Measurements from ENCODE around the gene CDK11A. TPM values are rescaled to one million over a fixed set of nuclear protein-coding genes. Genes with fewer than 3 reads are reported as not detected.
"Not testable (repeated sequence)": the region's sequence is repeated elsewhere in the genome, so short reads cannot be mapped to it uniquely, and the experiment has no call there.

Gene CDK11A
- total RNA-seq, 2 donors from 2014 or later = 56.3 to 56.7 TPM

DNA sequence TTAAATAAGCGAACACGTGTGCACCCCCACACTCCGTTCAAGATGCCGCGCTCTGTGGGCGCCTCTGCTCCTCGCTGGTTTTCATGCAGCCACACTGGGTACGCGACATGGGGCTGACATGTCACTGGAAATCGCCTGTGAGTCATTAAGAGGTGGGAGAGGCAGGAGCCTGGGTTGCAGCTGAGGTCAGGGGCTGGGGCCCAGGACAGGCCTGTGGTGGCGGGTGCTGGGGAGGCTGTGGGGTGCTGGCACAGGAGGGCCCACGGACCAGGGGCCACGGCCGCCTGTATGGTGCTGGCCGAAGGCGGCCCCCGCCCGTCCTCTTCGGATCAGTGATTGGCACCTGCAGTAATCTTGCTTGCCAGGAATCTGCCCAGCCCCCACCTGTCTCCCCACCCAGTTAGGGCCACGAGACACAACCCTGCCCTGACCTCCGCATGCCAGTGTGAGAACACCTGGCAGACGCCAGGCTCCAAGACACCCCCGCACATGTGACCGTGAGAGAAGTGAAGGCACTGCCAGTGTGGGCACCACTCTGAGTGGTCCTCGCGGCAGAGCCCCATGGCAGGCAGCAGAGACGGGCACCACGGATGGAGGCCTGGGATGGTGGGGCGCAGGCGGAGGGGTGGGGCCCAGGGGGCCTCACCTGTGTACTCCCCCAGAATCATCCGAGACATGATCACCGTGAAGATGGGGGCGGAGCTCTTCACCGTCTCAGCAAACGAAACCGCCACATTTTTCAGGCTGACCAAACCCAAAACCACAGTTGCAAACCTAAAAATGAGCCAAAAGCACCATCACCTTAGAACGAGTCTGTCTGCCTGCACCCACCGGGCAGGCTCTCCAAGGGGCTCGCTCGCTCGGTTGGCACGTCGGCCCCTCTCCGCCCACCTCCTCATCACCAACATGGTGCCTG lies 13.8 kb upstream of the CDK11A start:
- H3K27me3 ChIP-seq (replicated peaks; ENCODE audit: insufficient read depth); H3K9me3 ChIP-seq; H3K4me3 ChIP-seq; DNase-seq (ENCODE audit: low spot score); H3K27ac ChIP-seq; H3K36me3 ChIP-seq; ATAC-seq (ENCODE audit: insufficient number of reproducible peaks, low FRiP score, low read depth); H3K4me1 ChIP-seq (ENCODE audit: control insufficient read depth in 1 of 2, low read depth in 2 of 2): not testable (repeated sequence)

DNA sequence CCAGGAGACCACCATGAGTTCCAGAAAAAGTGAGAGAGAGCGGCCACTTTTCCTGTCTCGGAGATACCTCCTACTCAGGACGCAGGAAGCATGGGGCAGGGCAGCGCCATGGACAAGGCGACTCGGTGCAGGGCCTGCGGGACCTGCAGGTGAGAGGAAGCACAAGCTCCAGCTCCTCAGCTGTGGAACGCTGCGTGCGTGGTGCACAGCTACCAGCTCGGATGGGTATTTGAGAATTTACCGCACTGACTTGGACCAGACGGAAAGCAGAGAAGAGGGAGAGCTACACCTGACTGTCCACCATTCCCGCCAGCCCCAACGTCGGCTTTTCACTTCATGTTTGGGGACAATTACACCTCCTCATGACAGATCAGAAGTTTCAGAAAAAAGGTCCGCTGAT lies 8.2 kb upstream of the CDK11A start:
- no peak overlapping the region for H3K27ac ChIP-seq
- TF ChIP-seq, protein P1, sequence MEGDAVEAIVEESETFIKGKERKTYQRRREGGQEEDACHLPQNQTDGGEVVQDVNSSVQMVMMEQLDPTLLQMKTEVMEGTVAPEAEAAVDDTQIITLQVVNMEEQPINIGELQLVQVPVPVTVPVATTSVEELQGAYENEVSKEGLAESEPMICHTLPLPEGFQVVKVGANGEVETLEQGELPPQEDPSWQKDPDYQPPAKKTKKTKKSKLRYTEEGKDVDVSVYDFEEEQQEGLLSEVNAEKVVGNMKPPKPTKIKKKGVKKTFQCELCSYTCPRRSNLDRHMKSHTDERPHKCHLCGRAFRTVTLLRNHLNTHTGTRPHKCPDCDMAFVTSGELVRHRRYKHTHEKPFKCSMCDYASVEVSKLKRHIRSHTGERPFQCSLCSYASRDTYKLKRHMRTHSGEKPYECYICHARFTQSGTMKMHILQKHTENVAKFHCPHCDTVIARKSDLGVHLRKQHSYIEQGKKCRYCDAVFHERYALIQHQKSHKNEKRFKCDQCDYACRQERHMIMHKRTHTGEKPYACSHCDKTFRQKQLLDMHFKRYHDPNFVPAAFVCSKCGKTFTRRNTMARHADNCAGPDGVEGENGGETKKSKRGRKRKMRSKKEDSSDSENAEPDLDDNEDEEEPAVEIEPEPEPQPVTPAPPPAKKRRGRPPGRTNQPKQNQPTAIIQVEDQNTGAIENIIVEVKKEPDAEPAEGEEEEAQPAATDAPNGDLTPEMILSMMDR (IDR thresholded peaks at IDR 0.05) = no peak
- no peak overlapping the region for H3K4me3 ChIP-seq
- H3K36me3 ChIP-seq = peaks cover 11% of the 10 kb centered on the region
- DNase-seq (ENCODE audit: low spot score) (no peak), ATAC-seq (ENCODE audit: insufficient number of reproducible peaks, low FRiP score, low read depth) (no peak)
- H3K4me1 ChIP-seq (ENCODE audit: control insufficient read depth in 1 of 2, low read depth in 2 of 2) = no peaks in the 10 kb centered on the region
- no peaks in the 10 kb centered on the region for H3K9me3 ChIP-seq
- H3K27me3 ChIP-seq (replicated peaks; ENCODE audit: insufficient read depth) = no peaks in the 10 kb centered on the region

DNA sequence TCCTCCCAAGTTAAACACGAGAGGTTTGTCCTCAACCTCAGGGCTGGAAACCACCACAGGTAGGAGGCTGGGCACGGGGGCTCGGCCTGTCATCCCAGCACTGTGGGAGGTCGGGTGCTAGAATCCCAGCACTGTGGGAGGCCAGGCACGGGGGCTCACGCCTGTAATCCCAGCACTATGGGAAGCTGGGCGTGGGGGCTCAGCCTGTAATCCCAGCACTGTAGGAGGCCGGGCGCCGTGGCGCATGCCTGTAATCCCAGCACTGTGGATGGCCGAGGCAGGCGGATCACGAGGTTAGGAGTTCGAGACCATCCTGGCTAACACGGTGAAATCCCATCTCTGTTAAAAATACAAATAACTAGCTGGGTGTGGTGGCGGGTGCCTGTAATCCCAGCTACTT lies 6.7 kb upstream of the CDK11A start:
- ATAC-seq (ENCODE audit: insufficient number of reproducible peaks, low FRiP score, low read depth) = no peak
- Histone ChIP-seq H3K4me1 (ENCODE audit: control insufficient read depth in 1 of 2, low read depth in 2 of 2) (no peaks in the 10 kb centered on the region), H3K36me3 (peaks cover 11% of the 10 kb centered on the region), H3K4me3 (no peak overlapping the region), H3K27me3 (replicated peaks; ENCODE audit: insufficient read depth) (no peaks in the 10 kb centered on the region), H3K27ac (no peak overlapping the region), H3K9me3 (no peaks in the 10 kb centered on the region)
- TF ChIP-seq, protein P1 (IDR thresholded peaks at IDR 0.05) = no peak
- no peak for DNase-seq (ENCODE audit: low spot score)

DNA sequence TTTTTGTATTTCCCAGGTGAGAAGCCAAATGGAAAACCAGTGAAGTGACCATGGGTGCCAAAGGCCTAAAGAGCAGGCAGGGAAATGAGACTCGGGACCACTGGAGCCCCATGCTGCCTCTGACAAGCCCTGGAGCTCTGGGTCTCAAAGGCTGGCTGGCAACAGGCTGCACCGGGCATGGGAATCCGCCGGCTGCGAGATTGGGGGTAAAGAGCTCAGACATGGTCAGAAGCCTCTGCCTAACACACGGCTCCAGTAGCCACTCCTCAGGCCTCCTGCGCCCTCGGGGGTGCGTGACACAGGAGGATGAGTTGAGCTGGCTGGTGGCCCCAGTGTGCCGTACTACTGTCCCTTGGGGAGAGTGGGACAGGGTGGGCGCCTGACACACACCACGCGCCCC lies 6.1 kb upstream of the CDK11A start:
- not testable (repeated sequence) for H3K27ac ChIP-seq; H3K9me3 ChIP-seq; ATAC-seq (ENCODE audit: insufficient number of reproducible peaks, low FRiP score, low read depth); H3K27me3 ChIP-seq (replicated peaks; ENCODE audit: insufficient read depth); H3K4me3 ChIP-seq; DNase-seq (ENCODE audit: low spot score); H3K4me1 ChIP-seq (ENCODE audit: control insufficient read depth in 1 of 2, low read depth in 2 of 2)
- peaks cover 11% of the 10 kb centered on the region for H3K36me3 ChIP-seq

DNA sequence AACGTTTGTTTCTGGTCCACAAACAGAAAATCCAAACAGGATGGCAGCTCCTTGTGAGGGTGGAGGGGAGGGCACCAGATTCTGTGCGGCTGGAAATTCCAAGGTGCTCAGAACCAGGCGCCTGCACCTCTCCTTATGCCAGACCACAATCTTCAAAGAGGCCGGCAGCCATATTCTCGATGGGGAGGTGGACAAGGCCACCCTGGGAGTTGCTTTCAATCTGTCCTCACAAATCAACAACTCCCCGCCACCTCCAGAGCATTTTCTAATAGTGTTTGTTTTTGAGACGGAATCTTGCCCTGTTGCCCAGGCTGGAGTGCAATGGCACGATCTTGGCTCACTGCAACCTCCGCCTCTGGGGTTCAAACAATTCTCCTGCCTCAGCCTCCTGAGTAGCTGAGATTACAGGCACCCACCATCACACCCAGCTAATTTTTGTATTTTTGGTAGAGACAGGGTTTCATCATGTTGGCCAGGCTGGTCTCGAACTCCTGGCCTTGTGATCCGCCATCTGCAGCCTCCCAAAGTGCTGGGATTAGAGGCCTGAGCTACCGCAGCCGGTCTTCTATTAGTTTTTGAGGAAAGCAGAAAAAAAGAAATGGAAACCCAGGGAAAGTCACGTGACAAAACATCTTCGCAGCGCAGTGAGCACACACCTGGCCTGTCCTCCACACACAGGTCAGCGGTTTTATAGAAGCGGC lies 5.1 kb upstream of the CDK11A start:
- not testable (repeated sequence) for H3K4me1 ChIP-seq (ENCODE audit: control insufficient read depth in 1 of 2, low read depth in 2 of 2); ATAC-seq (ENCODE audit: insufficient number of reproducible peaks, low FRiP score, low read depth); H3K27ac ChIP-seq; H3K9me3 ChIP-seq; H3K27me3 ChIP-seq (replicated peaks; ENCODE audit: insufficient read depth); H3K4me3 ChIP-seq; DNase-seq (ENCODE audit: low spot score)
- peaks cover 11% of the 10 kb centered on the region for H3K36me3 ChIP-seq

DNA sequence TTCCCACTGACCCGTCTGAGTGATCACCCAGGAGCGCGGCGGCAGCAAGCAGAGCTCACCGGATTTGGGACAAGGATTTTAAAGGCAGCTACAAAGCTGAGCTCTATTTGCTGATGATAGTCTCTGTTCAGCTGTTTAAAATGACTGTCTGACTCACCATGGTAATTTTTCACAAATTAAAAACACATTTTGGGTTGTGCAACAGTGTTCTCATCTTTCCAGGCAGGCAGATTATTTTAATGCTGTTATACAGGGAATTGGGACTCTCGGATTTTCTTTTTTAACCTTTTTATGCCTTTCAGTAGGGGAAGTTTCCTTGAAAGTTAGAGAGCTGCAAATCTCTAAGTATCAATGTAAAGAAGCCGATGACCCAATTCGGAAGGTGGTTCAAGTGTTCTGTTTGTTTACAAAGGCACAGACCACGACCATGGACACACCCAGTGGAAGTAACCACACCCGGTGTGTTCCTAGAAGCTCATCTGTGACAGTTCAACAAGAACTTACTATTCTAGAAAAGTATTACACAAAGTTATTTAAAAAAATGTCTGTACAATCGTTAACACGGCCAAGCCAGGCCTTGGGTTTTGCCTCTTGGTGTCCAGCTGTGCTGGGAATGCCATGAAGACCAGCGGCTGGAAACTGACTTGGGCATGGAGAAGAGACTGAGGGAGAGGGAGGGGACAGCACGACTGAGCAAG lies 4.3 kb upstream of the CDK11A start:
- not testable (repeated sequence) for ATAC-seq (ENCODE audit: insufficient number of reproducible peaks, low FRiP score, low read depth); DNase-seq (ENCODE audit: low spot score); H3K27me3 ChIP-seq (replicated peaks; ENCODE audit: insufficient read depth); H3K4me3 ChIP-seq; H3K9me3 ChIP-seq; H3K27ac ChIP-seq; H3K4me1 ChIP-seq (ENCODE audit: control insufficient read depth in 1 of 2, low read depth in 2 of 2)
- peaks cover 11% of the 10 kb centered on the region for H3K36me3 ChIP-seq

DNA sequence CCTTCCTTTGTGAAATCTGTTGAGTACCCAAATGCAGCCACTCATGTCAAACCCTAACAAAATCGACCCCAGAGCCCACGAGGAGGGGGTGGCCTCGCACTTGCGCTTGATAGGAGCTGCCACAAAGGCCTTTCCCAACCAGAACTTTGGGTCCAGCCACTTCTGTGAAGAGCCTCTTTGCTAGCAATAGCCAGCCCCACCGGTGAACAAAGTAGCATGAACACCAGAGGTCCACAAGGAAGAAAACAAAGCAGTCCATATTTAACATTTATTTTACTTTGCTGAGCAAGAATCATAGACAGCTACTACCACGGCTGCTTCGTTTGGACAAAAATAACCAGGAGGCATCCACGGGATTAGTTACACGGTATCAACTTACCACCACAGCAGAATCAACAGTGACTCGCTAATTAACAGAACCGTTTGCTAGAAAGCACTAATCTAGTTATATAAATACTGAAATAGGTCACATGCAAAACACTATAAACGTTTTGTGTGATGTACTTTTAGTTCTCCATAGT lies 3.0 kb upstream of the CDK11A start:
- H3K27ac ChIP-seq; H3K4me3 ChIP-seq; H3K36me3 ChIP-seq; H3K4me1 ChIP-seq (ENCODE audit: control insufficient read depth in 1 of 2, low read depth in 2 of 2); H3K9me3 ChIP-seq; H3K27me3 ChIP-seq (replicated peaks; ENCODE audit: insufficient read depth); ATAC-seq (ENCODE audit: insufficient number of reproducible peaks, low FRiP score, low read depth); DNase-seq (ENCODE audit: low spot score): not testable (repeated sequence)

DNA sequence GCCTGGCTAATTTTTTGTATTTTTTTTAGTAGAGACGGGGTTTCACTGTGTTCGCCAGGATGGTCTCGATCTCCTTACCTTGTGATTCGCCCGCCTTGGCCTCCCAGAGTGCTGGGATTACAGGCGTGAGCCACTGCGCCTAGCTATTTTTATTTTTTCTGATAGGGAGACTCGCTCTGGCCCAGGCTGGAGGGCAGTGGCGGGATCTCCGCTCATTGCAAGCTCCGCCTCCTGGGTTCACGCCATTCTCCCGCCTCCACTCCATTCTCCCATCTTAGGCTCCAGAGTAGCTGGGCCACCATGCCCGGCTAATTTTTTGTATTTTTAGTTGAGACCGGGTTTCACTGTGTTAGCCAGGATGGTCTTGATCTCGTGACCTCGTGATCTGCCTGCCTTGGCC lies 1.9 kb upstream of the CDK11A start:
- ATAC-seq (ENCODE audit: insufficient number of reproducible peaks, low FRiP score, low read depth); H3K27ac ChIP-seq; H3K4me1 ChIP-seq (ENCODE audit: control insufficient read depth in 1 of 2, low read depth in 2 of 2); H3K36me3 ChIP-seq; H3K27me3 ChIP-seq (replicated peaks; ENCODE audit: insufficient read depth); H3K9me3 ChIP-seq; DNase-seq (ENCODE audit: low spot score); H3K4me3 ChIP-seq: not testable (repeated sequence)

All from thoracic aorta (tissue), 2 donors.